Nephron (organoid): ENCODE measurements around the gene MMGT1.

ENCODE experiments used
- H3K27ac Mint-ChIP-seq, 3 experiments: 2 replicates each; pipeline ENCODE4 v1.8.0; 2020; ENCODE audit warnings: mixed read lengths in 3 of 3, mild to moderate bottlenecking in 2 of 3, moderate library complexity in 1 of 3
- H3K27me3 Mint-ChIP-seq: 2 replicates; pipeline ENCODE4 v1.8.0; 2021; ENCODE audit warnings: low read depth, mild to moderate bottlenecking, moderate library complexity, mixed read lengths
- H3K36me3 Mint-ChIP-seq: 2 replicates; pipeline ENCODE4 v1.8.0; 2020; ENCODE audit warnings: low read depth, mixed read lengths
- H3K4me1 Mint-ChIP-seq: 2 replicates; pipeline ENCODE4 v1.8.0; 2020; ENCODE audit warnings: mixed read lengths
- H3K4me3 Mint-ChIP-seq, 3 experiments: 2 replicates each; pipeline ENCODE4 v1.8.0; 2020; ENCODE audit warnings: mild to moderate bottlenecking in 3 of 3, mixed read lengths in 3 of 3, moderate library complexity in 2 of 3
- H3K9me3 Mint-ChIP-seq: 2 replicates; pipeline ENCODE4 v1.8.0; 2020; ENCODE audit warnings: mixed read lengths
- CTCF ChIP-seq, 3 experiments: fragments of 200-600 bp; sonication (generic); IDR thresholded peaks; one replicate each; pipeline ENCODE4 v1.5.0; 2021; ENCODE audit warnings: antibody characterized with exemption in 3 of 3; ENCODE audit not compliant: unreplicated experiment in 3 of 3

Gene MMGT1

GRCh38 chrX:135973548-135974278 lies at the start of gene MMGT1:
MMGT1 (minus strand) TSS chrX:135973988; CDS start chrX:135973675, 313 bp downstream.
- H3K4me1 Mint-ChIP-seq = peaks cover 14% of the 10 kb centered on the region
- H3K9me3 Mint-ChIP-seq = peaks cover 6% of the 10 kb centered on the region
- TF ChIP-seq CTCF (IDR thresholded peaks at IDR 0.05; ENCODE audit: unreplicated experiment in 3 of 3) = no peak
- peak within 1 kb of the TSS; percentile 93 to 98 (median 94) for H3K4me3 Mint-ChIP-seq
- H3K27me3 Mint-ChIP-seq = no peaks in the 10 kb centered on the region
- no peaks in the 10 kb centered on the region for H3K36me3 Mint-ChIP-seq
- H3K27ac Mint-ChIP-seq = peak within 1 kb of the TSS; percentile 92 to 100 (median 99)

DNA sequence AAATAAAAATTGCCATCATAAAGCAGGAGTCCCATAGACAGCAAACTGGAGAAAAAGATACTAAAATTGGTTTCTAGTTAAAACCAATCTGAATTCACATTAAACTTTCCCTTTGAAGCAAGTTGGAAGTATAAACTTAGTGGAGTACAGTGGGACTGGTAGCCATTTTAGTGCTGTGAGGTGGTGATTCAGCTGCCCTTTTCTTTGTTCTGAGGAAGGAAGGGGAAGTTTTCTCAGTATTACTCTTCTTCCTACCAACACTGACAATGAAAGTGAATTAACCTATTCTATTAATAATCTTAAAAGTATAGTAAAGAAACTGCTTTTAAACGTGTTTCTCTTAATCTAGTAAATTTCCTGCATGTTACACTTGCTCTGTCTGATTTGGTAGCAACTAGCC lies 48.1 kb upstream of the MMGT1 start:
- Mint-ChIP-seq H3K36me3 (peaks cover 39% of the 10 kb centered on the region), H3K27ac (no peak overlapping the region), H3K4me1 (no peaks in the 10 kb centered on the region), H3K4me3 (no peak overlapping the region), H3K9me3 (peaks cover 5% of the 10 kb centered on the region), H3K27me3 (no peaks in the 10 kb centered on the region)
- TF ChIP-seq CTCF (IDR thresholded peaks at IDR 0.05; ENCODE audit: unreplicated experiment in 3 of 3) = no peak

DNA sequence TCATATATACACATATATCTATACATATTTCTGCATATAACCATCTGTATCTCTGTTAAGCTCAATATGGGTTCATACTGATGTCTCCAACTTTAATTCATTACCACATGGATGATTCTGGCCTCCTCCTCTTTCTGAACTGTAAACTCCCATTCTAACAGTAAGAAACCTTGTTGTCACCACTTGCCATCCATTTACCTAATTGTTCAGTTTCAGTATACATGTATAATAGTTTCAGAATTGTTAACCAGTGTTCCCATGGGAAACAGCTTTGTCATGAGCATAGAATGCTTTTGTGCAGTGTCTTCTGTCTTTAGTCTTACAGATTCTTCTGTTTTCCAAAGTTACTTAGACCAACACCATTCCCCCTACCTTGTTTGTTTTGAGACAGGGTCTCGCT lies 47.4 kb upstream of the MMGT1 start:
- no peaks in the 10 kb centered on the region for H3K27me3 Mint-ChIP-seq
- H3K9me3 Mint-ChIP-seq = peaks cover 5% of the 10 kb centered on the region
- no peak for TF ChIP-seq CTCF (IDR thresholded peaks at IDR 0.05; ENCODE audit: unreplicated experiment in 3 of 3)
- no peak overlapping the region for H3K27ac Mint-ChIP-seq
- peaks cover 40% of the 10 kb centered on the region for H3K36me3 Mint-ChIP-seq
- no peak overlapping the region for H3K4me3 Mint-ChIP-seq
- H3K4me1 Mint-ChIP-seq = no peaks in the 10 kb centered on the region

- TF ChIP-seq CTCF (IDR thresholded peaks at IDR 0.05; ENCODE audit: unreplicated experiment in 3 of 3) = no peak
- no peaks in the 10 kb centered on the region for H3K27me3 Mint-ChIP-seq
- H3K4me3 Mint-ChIP-seq = no peak overlapping the region
- H3K4me1 Mint-ChIP-seq = no peaks in the 10 kb centered on the region
- peaks cover 48% of the 10 kb centered on the region for H3K36me3 Mint-ChIP-seq
- peaks cover 8% of the 10 kb centered on the region for H3K9me3 Mint-ChIP-seq
- no peak overlapping the region for H3K27ac Mint-ChIP-seq
Measured at GRCh38 chrX:136019226-136019625, 45.4 kb upstream of the MMGT1 start.

DNA sequence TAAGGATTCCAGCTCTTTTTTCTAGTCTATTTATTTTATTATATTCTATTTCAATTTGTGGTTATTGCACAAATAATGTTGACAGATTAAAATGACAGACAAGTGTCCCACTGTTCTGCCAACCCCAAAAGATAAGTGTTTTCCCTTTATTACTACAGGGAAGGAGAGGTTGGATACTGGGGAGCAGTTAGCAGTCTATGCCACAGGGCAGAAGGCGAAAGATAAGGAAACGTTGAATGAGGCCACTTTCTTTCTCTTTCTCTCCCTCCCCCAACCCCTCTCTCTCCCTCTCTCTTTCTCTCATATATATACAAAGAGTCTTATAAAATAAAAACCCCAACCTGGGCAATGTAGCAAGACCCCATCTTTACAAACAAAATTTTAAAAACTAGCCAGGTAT lies 43.1 kb upstream of the MMGT1 start:
- Mint-ChIP-seq H3K27ac (no peak overlapping the region), H3K4me1 (no peaks in the 10 kb centered on the region), H3K36me3 (peaks cover 50% of the 10 kb centered on the region), H3K9me3 (peaks cover 8% of the 10 kb centered on the region), H3K27me3 (no peaks in the 10 kb centered on the region), H3K4me3 (no peak overlapping the region)
- no peak for TF ChIP-seq CTCF (IDR thresholded peaks at IDR 0.05; ENCODE audit: unreplicated experiment in 3 of 3)

DNA sequence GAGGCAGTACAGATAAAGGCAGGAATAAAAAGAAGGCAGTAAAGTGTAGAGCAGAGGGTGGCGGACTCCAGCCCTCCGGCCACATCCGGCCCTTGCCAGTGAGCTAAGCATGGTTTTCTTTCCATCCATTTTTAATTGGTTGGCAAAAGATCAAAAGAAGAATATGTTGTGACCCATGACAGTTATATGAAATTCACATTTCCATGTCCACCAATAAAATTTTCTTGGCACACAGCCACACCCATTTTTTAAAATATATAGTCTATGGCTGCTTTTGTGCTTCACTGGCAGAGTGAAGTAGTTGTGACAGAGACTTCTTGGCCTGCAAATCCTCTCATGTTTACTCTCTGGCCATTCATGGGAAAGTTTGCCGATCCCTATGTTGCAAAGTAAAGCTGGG lies 41.2 kb upstream of the MMGT1 start:
- peaks cover 40% of the 10 kb centered on the region for H3K36me3 Mint-ChIP-seq
- H3K27ac Mint-ChIP-seq = peak overlapping the region in 1 of 3 experiments; percentile 47
- no peak for TF ChIP-seq CTCF (IDR thresholded peaks at IDR 0.05; ENCODE audit: unreplicated experiment in 3 of 3)
- peaks cover 7% of the 10 kb centered on the region for H3K9me3 Mint-ChIP-seq
- no peaks in the 10 kb centered on the region for H3K27me3 Mint-ChIP-seq
- H3K4me1 Mint-ChIP-seq = no peaks in the 10 kb centered on the region
- H3K4me3 Mint-ChIP-seq = no peak overlapping the region
